GM21390 (cell line): ENCODE measurements around the gene CEACAM18.
"Not testable (repeated sequence)": the region's sequence is repeated elsewhere in the genome, so short reads cannot be mapped to it uniquely, and the experiment has no call there.

ENCODE experiments used
- ATAC-seq: cut with Tn5 transposase; IDR thresholded peaks from one replicate; pipeline ENCODE4 v1.9.1; 2021; ENCODE audit not compliant: unreplicated experiment

The CEACAM18 gene

GRCh38 chr19:51478381-51479234, at the start of gene CEACAM18:
Gene CEACAM18 (plus strand): TSS chr19:51478539.
- no peak for ATAC-seq

- no peak for ATAC-seq
These were observed 48.1 kb upstream of the CEACAM18 start for GRCh38 chr19:51430221-51430620.

DNA sequence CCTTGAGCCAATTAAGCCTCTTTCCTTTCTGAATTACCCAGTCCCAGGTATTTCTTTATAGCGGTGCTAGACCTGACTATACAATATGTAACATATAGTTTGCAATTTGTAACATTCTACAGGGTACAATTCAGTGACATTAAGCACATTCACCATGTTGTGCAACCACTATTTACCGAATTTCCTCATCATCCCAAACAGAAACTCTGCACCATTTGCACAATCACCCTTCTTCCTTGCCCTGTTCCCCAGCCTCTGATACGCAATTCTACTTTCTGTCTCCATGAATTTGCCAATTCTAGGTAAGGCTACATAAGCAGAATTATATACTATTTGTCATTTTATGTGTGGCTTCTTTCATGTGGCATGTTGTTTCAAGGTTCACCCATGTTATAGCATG, 47.2 kb upstream of the CEACAM18 start:
- no peak for ATAC-seq

DNA sequence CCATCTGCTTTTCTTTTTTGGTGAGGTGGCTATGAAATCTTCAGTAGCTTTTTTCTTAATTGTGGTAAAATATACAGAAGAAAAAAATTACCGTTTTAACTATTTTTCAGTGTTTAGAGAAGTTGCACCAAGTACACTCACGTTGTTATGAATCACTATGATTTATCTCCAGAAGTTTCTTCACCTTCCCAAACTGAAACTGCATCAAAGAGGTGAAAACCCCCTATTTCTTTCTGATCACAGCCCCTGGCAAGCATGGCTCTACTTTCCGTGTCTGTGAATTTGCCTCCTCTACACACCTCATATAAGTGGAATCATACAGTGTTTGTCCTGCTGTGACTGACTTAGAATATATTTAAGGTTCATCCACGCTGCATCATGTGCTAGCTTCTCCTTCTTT, 45.3 kb upstream of the CEACAM18 start:
- ATAC-seq = no peak

- ATAC-seq = no peak
These were observed 43.9 kb upstream of the CEACAM18 start for GRCh38 chr19:51434456-51434855.

GRCh38 chr19:51439021-51439465, 39.3 kb upstream of the CEACAM18 start:
- ATAC-seq = no peak

DNA sequence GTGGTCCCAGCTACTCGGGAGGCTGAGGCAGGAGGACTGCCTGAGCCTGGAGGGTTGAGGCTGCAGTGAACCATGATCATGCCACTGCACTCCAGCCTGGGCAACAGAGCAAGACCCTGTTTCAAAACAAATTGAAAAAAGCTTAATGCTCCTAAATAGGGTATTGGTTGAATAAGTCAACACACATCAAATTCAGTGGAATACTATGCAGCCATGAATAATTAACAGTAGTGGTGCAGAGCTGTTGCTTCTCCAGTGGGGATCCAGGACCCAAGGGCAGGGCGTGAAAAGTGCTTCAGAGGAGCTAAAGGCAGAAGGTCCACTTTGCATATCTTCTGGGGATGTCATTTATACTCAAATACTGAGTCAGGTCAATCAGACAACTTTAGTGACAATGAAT, 38.3 kb upstream of the CEACAM18 start:
- ATAC-seq = no peak

- ATAC-seq = no peak
These were observed 37.4 kb upstream of the CEACAM18 start for GRCh38 chr19:51440846-51441409.

DNA sequence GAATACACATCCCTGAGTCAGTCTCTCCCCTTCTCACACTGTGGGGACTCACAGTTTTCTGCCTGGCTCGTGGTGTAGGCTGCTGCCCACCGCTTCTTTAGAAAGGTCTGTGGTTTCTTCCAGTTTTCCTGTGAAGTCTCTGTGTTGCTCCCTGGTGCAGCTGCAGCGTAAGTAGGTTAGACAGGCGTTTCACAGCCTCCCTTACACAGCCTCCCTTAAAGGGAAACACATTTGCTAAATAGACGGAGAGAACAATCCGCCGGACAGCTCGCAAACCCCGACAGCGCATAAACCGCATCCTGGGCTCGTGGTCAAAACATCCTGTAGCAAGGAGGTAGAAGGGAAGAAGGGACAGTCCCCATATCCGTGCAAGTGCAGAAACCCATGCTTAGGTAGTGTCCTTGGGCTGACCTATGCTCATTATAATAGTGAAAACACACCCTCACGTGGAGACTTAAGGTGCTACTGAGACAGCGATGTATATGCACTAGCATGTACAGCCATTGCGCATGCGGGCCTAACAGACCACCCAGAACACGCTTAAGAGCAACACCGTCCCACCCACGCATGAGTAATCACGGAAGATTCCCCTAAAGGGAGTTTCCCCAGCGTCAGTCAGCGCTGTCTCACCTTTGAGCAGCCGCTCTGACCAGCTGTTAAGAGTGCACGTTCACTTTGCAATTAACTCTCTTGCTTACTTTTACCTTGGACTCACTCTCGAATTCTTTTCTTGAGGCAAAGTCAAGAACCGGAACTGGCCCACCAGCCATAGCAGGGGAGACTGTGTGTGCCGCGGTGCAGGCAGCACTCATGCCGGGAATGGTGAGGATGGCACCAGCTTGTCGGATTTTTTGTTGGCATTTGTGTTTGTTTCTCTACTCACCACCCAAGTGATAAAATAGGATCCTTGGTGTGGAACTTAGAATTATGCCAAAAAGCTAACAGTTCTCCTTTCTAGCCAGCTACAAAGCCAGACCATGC, 36.6 kb upstream of the CEACAM18 start:
- peak; percentile 83 for ATAC-seq

DNA sequence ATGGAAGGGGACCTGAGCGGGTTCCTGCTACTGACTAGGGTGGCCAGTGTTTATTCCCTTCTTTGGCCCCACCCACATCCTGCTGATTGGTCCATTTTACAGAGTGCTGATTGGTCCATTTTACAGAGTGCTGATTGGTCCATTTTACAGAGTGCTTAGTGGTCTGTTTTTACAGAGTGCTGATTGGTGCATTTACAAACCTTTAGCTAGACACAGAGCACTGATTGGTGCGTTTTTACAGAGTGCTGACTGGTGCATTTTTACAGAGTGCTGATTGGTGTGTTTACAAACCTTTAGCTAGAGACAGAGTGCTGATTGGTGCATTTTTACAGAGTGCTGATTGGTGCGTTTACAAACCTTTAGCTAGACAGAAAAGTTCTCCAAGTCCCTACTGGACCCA, 30.8 kb upstream of the CEACAM18 start:
- ATAC-seq = not testable (repeated sequence)

DNA sequence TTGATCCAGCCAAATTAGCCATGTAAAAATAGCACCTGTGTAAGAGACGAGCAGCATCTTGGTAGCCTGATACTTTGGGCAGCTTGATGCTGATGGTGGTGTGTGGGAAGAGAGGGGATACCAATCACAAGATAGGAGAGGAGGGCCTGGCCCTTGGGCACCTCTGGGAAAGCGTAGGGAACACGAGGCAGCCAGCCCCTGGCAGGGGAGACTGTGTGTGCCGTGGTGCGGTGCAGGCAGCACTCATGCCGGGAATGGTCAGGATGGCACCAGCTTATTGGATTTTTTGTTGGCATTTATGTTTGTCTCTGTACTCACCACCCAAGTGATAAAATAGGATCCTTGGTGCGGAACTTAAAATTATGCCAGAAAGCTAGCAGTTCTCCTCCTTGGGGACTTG, 30.3 kb upstream of the CEACAM18 start:
- no peak for ATAC-seq

DNA sequence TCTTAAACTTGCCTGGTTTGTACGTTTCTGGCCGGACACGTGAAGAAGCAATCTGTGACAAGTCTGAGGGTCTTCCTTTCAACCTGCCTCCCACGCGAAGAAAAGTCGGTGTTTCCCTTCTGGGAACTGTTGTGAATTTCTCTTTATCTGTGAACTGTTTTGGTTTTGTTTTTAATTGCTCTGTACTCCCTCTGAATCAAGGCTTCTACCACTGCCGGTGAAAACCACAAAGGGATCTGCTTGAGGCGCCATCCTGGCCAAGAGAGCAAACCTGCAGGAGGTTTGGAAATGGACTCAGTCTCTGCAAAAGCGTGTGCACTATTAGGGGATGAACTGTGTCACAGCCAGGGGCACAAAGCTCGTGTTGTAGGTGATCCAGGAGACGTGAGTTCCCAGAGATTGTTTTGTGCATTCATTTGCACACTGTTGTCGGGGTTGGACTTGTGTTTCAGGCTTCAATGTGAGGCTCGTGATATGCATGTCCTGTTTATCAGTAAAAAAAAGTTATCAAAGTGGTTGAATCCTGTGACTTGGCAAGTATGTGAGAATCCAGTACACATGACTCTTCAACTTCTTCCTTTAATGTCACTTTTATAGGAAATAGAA, 29.8 kb upstream of the CEACAM18 start:
- ATAC-seq = no peak

DNA sequence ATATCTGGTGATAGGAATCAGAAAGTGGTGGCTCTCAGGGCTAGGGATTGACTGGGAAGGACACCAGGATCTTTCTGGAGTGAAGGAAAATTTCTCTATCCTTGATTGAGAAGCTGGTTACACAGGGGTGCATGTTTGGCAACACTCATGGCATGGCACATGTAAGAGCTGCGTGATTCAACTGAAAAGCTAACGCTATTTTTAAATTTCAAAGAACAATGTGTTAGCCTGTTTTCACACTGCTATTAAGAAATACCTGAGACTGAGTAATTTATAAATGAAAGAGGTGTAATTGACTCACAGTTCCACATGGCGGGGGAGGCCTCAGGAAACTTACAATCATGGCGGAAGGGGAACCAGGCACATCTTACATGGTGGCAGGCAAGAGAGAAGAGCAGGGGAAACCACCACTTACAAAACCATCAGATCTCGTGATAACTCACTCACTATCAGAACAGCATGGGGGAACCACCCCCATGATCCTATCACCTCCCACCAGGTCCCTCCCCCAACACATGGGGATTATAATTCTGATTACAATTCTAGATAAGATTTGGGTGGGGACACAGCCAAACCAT, 27.5 kb upstream of the CEACAM18 start:
- ATAC-seq = no peak

- ATAC-seq = no peak
These were observed 21.6 kb upstream of the CEACAM18 start for GRCh38 chr19:51456541-51457290.

DNA sequence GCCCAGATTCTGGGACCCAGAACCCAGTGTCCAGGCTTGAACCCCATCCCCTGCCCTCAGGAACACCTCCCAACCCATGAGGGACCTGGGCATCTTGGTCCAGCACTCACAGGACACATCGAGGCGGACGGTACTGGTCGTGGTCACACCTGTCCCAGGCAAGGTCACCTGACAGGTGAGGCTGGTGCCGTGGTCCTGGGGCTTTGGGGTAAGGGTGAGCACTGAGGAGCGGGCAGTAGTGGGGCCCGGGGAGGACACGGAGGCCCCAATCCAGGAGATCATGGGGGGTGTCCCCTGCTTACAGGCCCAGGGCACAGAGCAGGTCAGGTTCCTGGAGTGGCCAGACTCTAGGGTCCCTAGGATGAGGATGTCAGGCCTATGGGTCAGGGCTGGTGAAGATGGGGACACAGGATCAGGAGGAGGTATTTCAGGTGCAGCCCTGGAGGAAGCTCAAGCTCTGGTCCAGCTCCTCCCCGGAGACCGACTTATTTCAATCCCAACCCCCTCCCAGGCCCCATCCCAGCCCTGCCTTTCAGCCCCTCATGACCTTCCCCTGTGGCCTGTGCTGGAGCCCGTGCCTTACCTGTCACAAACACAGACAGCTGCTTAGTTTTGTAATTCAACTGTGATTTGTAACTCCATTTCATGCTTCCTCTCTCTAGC, 20.9 kb upstream of the CEACAM18 start:
- no peak for ATAC-seq

DNA sequence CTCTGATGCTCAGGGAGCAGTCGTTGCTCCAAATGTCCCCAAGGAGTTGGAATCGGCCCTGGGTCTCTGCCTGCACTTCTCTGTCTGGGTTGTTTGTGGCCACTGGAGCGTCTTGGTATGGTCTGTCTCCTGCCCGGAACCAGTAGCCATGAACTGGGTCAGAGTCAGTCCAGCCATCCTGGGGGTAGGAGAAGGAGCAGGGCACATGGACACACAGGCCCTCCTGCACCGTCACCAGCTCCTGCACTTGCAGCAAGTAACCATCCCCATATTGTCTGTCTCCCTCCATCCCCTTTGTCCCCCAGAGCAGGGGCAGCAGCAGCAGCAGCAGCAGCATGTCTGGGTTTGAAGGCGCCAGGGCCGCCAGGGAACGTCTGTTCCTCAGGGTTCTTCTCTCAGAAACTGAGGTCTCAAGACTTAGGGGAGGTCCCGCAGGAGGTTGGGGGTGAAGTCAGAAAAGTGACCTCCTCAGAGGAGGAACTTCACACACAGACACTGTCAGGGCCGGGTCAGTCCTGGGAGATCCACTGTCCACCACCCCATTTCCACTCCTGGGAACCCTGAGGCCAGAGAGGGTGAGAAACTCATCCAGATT, 20.2 kb upstream of the CEACAM18 start, which contains the start of gene SIGLEC8:
Gene SIGLEC8 (minus strand): TSS at position 404 of the 595 bp plus-strand sequence. CDS start 67 bp downstream, at position 337.
- ATAC-seq = no peak

DNA sequence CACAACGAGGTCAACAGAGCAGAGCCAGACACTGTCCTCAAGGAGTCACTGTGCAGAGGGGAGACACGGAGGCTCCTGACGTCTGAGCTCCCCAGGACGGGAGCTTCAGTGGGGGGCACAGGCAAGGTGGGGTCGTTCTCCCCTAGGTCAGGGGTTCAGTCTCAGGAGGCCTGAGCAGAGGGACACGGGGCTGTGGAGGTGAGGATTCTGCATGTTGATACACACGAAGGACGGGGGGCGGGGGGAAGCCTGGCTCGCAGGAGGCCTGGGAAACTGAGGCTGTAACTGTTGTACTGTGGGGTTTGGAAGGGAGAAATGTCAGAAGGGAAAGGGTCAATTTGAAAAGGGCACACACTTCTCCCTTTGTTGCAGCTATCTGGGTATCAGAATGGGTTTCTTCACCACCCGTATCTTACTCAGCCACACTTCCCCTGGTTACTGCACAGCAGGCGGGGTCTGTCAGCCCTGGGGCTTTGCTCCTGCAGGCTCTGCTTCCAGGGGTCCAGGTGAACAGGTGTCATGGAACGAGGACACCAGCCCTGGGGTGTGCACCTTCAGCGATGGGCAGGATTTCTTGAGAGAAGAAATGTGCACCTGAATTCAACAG, 19.3 kb upstream of the CEACAM18 start:
- no peak for ATAC-seq
